Activated T-cell treated with anti-CD3 and anti-CD28 coated beads, Interleukin-2, amount 50 U/mL, for 24 hours (primary cell): ENCODE data around the gene BAZ2A.
A peak's percentile ranks its signal among the peaks of the same experiment; 100 is the strongest.
"Not testable (repeated sequence)": the region's sequence is repeated elsewhere in the genome, so short reads cannot be mapped to it uniquely, and the experiment has no call there.

Experiments used
- DNase-seq: peaks from one replicate; pipeline ENCODE4 v3.0.0-alpha.2; 2020
- H3K27ac Mint-ChIP-seq: 2 replicates; pipeline ENCODE4 v1.8.0; 2020; ENCODE audit warnings: mild to moderate bottlenecking, mixed read lengths
- H3K27me3 Mint-ChIP-seq: 2 replicates; pipeline ENCODE4 v1.8.0; 2020; ENCODE audit warnings: mixed read lengths
- H3K36me3 Mint-ChIP-seq: 2 replicates; pipeline ENCODE4 v1.8.0; 2020; ENCODE audit warnings: low read depth, mixed read lengths
- H3K4me1 Mint-ChIP-seq: 2 replicates; pipeline ENCODE4 v1.8.0; 2020; ENCODE audit warnings: low read depth, mixed read lengths
- H3K4me3 Mint-ChIP-seq: 2 replicates; pipeline ENCODE4 v1.8.0; 2020; ENCODE audit warnings: mild to moderate bottlenecking, moderate library complexity, mixed read lengths
- H3K9me3 Mint-ChIP-seq: 2 replicates; pipeline ENCODE4 v1.8.0; 2020; ENCODE audit warnings: mixed read lengths

The BAZ2A gene

GRCh38 chr12:56593909-56594621 lies 36.1 kb downstream of the BAZ2A start:
- Mint-ChIP-seq H3K36me3 (peaks cover 36% of the 10 kb centered on the region), H3K27ac (no peak overlapping the region), H3K27me3 (no peaks in the 10 kb centered on the region), H3K4me1 (peaks cover 2% of the 10 kb centered on the region), H3K4me3 (no peak overlapping the region), H3K9me3 (no peaks in the 10 kb centered on the region)
- DNase-seq: peak; percentile 70

DNA sequence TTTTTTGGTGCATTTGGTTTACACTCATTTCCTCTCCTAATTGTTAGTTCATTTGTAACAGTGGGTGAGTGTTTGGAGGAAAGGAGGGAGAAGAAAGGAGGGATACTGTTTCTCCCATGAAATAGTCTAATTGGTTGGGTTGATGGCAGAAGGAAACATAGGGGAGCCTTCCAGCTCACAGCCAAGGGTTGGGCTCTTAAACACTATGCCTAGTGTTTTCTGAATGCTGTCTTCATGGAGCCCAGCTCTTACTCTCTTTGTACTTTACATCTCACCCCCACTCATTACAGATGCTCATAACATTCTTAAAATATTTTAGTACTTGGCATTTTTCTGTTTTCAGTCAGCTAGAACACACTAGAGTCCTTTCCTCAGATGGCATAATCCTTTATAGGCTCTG lies 38.2 kb downstream of the BAZ2A start:
- Mint-ChIP-seq H3K9me3 (no peaks in the 10 kb centered on the region), H3K27ac (peak overlapping the region; percentile 40), H3K27me3 (no peaks in the 10 kb centered on the region), H3K4me1 (peaks cover 2% of the 10 kb centered on the region), H3K4me3 (no peak overlapping the region), H3K36me3 (peaks cover 17% of the 10 kb centered on the region)
- no peak for DNase-seq

DNA sequence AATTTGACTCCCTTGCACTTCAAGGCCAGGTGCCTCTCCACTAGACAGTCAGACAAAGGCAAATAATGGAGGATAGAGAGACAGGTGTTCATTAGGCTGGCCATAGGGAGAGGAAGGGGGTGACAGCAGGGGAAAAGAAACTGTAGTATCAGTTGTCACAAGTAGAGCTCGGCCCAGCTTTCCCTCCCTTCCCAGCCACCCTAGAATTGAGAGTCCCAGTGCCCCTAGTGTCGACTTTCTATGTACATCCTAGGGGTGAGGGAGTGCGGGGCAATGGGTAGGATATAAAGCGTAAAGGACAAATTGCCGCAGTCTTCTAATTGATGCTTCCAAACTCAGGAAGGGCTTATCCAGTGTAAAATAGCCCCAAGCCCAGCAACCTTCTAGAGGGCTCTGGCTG lies 39.0 kb downstream of the BAZ2A start:
- Mint-ChIP-seq H3K27me3 (no peaks in the 10 kb centered on the region), H3K4me3 (no peak overlapping the region), H3K27ac (no peak overlapping the region), H3K4me1 (peaks cover 5% of the 10 kb centered on the region), H3K36me3 (peaks cover 10% of the 10 kb centered on the region), H3K9me3 (no peaks in the 10 kb centered on the region)
- no peak for DNase-seq

GRCh38 chr12:56590237-56590830 lies 39.8 kb downstream of the BAZ2A start:
- H3K27ac Mint-ChIP-seq: no peak overlapping the region
- H3K4me3 Mint-ChIP-seq: no peak overlapping the region
- H3K9me3 Mint-ChIP-seq: no peaks in the 10 kb centered on the region
- peaks cover 5% of the 10 kb centered on the region for H3K4me1 Mint-ChIP-seq
- H3K27me3 Mint-ChIP-seq: no peaks in the 10 kb centered on the region
- peaks cover 3% of the 10 kb centered on the region for H3K36me3 Mint-ChIP-seq
- no peak for DNase-seq

GRCh38 chr12:56589783-56590182 lies 40.3 kb downstream of the BAZ2A start:
- no peak overlapping the region for H3K4me3 Mint-ChIP-seq
- no peaks in the 10 kb centered on the region for H3K9me3 Mint-ChIP-seq
- no peaks in the 10 kb centered on the region for H3K27me3 Mint-ChIP-seq
- peaks cover 5% of the 10 kb centered on the region for H3K4me1 Mint-ChIP-seq
- no peak overlapping the region for H3K27ac Mint-ChIP-seq
- peaks cover 2% of the 10 kb centered on the region for H3K36me3 Mint-ChIP-seq
- no peak for DNase-seq

- no peak for DNase-seq
- Mint-ChIP-seq H3K4me1 (peaks cover 30% of the 10 kb centered on the region), H3K36me3 (peaks cover 2% of the 10 kb centered on the region), H3K9me3 (no peaks in the 10 kb centered on the region), H3K27ac (no peak overlapping the region), H3K4me3 (no peak overlapping the region), H3K27me3 (no peaks in the 10 kb centered on the region)
Measured at GRCh38 chr12:56585098-56585497, 45.0 kb downstream of the BAZ2A start.

DNA sequence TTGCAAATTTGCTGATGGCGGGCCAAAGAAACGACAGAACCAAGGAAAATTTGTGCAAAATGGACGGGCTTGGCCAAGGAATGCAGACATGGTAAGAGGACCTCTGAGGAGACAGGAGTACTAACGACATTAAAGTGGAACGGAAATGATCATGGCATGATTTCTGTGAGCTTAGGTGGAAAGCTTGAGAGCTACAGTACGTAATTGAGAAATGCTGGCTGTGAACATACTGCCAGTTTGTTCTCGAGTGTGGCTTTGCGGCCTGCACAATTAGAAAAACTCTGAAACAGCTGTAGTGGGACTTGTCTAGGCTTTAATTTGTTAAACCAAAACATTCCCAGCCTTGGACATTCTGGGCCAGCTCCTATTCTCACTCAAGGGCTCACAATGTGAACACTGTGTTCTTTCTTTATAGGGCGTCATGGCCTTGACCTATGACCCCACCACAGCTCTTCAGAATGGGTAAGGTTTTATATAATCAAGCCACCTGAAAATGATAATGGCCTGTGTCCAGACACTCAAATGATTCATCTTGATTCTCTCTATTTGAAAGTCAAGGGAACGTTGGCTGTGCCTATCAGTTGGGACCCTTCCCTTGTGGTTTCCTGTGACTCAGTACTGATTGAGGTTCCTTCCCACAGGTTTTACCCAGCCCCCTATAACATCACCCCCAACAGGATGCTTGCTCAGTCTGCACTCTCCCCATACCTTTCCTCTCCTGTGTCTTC lies 48.5 kb downstream of the BAZ2A start:
- DNase-seq: no peak
- no peaks in the 10 kb centered on the region for H3K9me3 Mint-ChIP-seq
- H3K36me3 Mint-ChIP-seq: no peaks in the 10 kb centered on the region
- H3K27ac Mint-ChIP-seq: peak overlapping the region; percentile 81
- no peak overlapping the region for H3K4me3 Mint-ChIP-seq
- no peaks in the 10 kb centered on the region for H3K27me3 Mint-ChIP-seq
- peaks cover 27% of the 10 kb centered on the region for H3K4me1 Mint-ChIP-seq

DNA sequence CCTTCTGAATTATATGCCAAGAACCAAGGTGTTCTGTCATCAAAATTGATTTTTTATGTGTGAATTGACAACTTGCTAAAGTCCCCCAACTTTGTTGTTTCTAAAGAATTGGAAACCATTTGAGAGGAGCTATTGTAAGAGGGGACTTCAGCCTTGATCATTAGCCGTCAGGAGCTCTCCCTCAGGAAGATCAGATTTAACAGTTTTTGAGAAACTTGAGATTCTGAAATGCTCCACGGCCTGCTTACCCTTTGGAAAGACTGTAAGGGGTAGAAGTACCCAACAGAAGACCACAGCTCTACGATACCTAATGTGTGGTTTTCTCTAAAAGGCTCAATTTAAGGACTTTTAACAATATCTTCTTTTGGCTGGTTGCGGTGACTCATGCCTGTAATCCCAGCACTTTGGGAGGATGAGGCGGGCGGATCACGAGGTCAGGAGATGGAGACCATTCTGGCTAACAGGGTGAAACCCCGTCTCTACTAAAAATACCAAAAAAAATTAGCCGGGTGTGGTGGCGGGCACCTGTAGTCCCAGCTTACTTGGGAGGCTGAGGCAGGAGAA lies 51.1 kb downstream of the BAZ2A start:
- Mint-ChIP-seq H3K9me3 (no peaks in the 10 kb centered on the region), H3K27ac (no peak overlapping the region), H3K4me3 (no peak overlapping the region), H3K36me3 (no peaks in the 10 kb centered on the region), H3K27me3 (no peaks in the 10 kb centered on the region), H3K4me1 (peaks cover 30% of the 10 kb centered on the region)
- no peak for DNase-seq

GRCh38 chr12:56577248-56577647 lies 52.9 kb downstream of the BAZ2A start:
- peaks cover 30% of the 10 kb centered on the region for H3K4me1 Mint-ChIP-seq
- not testable (repeated sequence) for H3K9me3 Mint-ChIP-seq, H3K27me3 Mint-ChIP-seq, H3K27ac Mint-ChIP-seq, DNase-seq, H3K36me3 Mint-ChIP-seq, H3K4me3 Mint-ChIP-seq

GRCh38 chr12:56574210-56574609 lies 55.9 kb downstream of the BAZ2A start:
- Mint-ChIP-seq H3K36me3 (no peaks in the 10 kb centered on the region), H3K4me3 (no peak overlapping the region), H3K4me1 (peaks cover 32% of the 10 kb centered on the region), H3K27ac (no peak overlapping the region), H3K9me3 (no peaks in the 10 kb centered on the region), H3K27me3 (no peaks in the 10 kb centered on the region)
- DNase-seq: no peak

DNA sequence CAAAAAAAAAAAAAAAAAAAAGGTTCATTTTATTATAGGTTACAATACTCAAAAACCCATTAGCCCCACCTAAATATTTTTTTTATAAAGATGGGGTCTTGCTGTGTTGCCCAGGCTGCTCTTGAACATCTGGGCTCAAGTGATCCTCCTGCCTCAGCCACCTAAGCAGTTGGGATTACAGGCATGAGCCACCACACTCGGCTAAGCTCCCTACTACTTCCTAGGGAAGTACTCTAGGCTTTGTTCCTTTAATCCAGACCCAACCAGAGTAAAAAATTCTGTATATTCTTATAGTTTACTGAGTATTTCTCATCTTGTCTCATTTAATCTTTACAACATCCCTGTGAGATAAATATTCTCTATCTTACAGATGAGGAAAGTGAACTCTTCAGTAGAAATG lies 57.8 kb downstream of the BAZ2A start:
- Mint-ChIP-seq H3K27ac (no peak overlapping the region), H3K4me3 (no peak overlapping the region), H3K4me1 (peaks cover 34% of the 10 kb centered on the region), H3K9me3 (no peaks in the 10 kb centered on the region), H3K36me3 (no peaks in the 10 kb centered on the region), H3K27me3 (no peaks in the 10 kb centered on the region)
- no peak for DNase-seq

DNA sequence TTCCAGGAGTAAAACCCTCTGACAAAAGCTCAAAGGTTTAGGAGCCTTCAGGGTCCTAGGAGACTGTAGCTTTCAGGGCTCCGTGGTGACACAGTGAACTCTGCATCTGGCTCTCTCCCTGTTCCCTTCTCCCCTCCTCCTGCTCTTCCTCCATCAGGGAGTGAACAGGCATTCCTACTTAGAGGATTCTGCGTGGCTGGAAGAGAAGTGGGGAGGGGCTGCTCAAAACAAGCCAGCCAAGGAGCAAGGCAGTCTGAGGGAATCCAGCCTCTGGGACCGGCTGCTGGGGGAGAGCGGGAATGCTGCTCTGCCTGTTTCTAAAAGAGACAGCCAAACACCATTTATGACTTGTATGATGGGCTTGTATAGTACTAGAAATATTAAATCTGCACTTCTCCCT lies 59.0 kb downstream of the BAZ2A start:
- Mint-ChIP-seq H3K4me1 (peaks cover 36% of the 10 kb centered on the region), H3K27ac (no peak overlapping the region), H3K9me3 (no peaks in the 10 kb centered on the region), H3K4me3 (no peak overlapping the region), H3K27me3 (no peaks in the 10 kb centered on the region), H3K36me3 (no peaks in the 10 kb centered on the region)
- DNase-seq: no peak

DNA sequence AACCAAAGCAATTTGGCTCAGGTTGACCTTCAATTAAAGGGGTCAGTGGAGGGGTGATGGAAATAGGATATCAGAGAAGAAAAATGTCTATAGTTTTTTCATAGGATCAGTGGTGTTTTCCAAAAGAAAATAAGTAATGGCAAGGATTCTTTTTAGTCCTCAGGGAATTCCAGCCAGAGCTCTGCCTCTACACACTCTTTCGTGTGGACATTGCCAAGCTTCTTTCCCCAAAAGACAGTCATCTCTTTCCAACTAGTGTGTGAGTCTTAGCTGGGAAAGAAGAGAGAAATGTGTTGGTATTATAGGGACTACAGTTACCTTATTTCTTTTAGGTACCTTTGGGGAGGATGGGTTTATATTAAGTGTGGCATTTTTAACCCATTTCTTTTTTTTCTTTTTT lies 62.0 kb downstream of the BAZ2A start:
- DNase-seq: no peak
- Mint-ChIP-seq H3K4me1 (peaks cover 38% of the 10 kb centered on the region), H3K27me3 (no peaks in the 10 kb centered on the region), H3K27ac (no peak overlapping the region), H3K4me3 (no peak overlapping the region), H3K9me3 (no peaks in the 10 kb centered on the region), H3K36me3 (no peaks in the 10 kb centered on the region)

DNA sequence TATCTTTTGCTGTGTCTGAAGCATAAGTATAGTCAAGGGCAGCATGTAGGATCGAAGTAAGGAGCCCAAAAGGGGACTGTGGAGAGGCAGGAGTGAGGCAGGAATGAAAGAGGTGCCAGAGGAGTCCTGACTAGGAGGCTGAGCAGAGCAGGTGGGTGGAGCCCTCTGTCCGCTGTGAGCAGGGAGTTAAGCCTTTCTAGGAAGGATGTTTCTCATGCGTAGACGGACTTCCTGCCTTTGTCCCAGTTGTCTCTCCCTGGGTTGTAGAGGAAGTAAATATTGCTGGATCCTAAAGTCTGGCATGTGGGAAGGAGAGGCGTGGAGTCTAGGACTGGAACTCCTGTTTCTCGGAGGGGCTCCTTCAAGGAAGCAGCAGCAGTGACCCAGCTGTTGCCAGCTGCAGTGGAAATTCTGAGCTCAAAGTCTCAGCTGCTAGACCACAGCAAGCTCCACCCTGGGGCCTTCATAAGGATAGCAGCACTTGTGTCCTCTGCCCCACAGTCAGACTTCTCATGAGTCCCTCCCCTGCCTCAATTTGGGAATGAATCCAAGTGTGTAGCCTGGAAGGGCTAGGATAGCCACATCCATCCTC lies 64.5 kb downstream of the BAZ2A start:
- Mint-ChIP-seq H3K4me3 (peak overlapping the region; percentile 29), H3K4me1 (peaks cover 25% of the 10 kb centered on the region), H3K36me3 (no peaks in the 10 kb centered on the region), H3K27me3 (no peaks in the 10 kb centered on the region), H3K9me3 (no peaks in the 10 kb centered on the region), H3K27ac (no peak overlapping the region)
- DNase-seq: peak; percentile 45
